Stimulated activated CD4-positive, alpha-beta T cell treated with anti-CD3 and anti-CD28 coated beads, Interleukin-12 subunit alpha, Interleukin-12 subunit beta, amount 100 ng/mL, for 24 hours (primary cell): Measurements from ENCODE around the gene MYBPH.

ENCODE experiments used
- DNase-seq, 2 experiments: peaks; one replicate each; pipeline ENCODE4 v3.0.0-alpha.2; 2020; ENCODE audit warnings: low read depth in 2 of 2

MYBPH gene

GRCh38 chr1:203129501-203130231 lies 46.0 kb downstream of the MYBPH start:
- no peak for DNase-seq

GRCh38 chr1:203128716-203129500 lies 46.7 kb downstream of the MYBPH start:
- no peak for DNase-seq

DNA sequence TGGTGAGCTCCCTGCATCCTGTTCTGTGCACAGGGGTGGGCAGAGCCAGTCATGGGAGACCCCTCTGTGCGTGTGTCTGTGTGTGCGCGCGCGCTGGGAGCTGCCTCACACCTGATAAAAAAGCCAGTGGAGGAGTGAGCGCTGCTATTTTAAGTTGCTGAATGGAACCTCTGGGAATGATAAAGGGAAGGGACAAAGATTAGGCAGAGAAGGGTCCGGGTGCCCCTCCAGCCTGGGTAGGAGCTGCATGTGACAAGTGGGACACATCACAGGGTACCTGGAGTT lies 47.3 kb downstream of the MYBPH start:
- DNase-seq, result no peak

DNA sequence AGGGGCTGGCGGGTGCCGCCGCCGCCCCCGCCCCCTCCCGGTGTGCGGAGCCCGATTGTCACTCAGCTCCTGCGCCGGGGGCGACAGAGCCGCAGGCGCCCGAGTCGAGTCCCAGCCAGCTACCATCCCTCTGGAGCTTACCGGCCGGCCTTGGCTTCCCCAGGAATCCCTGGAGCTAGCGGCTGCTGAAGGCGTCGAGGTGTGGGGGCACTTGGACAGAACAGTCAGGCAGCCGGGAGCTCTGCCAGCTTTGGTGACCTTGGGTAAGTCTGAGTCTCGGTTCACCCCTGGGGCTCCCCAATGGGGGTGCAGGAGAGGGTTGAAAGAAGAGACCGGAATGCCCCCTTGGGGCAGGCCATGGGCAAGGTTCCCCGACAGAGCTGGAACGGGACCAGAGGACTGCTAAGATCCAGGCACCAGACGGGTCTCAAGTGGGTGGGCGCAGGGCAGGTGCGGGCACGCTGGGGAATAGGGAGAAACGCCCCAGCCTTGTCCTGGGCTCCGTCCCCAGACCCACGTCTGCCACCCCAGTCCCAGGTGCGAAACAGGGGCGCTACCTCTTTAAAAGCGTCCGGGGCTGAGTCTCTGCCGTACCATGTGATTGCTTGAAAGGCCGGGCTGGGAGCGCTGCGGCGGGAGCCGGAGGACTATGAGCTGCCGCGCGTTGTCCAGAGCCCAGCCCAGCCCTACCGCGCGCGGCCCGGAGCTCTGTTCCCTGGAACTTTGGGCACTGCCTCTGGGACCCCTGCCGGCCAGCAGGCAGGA lies 47.8 kb downstream of the MYBPH start, which contains the start of gene ADORA1:
Gene ADORA1, plus strand, starts transcription at position 61 of the 765 bp plus-strand sequence. CDS start 1,116 bp downstream, outside the sequence.
- no peak for DNase-seq

DNA sequence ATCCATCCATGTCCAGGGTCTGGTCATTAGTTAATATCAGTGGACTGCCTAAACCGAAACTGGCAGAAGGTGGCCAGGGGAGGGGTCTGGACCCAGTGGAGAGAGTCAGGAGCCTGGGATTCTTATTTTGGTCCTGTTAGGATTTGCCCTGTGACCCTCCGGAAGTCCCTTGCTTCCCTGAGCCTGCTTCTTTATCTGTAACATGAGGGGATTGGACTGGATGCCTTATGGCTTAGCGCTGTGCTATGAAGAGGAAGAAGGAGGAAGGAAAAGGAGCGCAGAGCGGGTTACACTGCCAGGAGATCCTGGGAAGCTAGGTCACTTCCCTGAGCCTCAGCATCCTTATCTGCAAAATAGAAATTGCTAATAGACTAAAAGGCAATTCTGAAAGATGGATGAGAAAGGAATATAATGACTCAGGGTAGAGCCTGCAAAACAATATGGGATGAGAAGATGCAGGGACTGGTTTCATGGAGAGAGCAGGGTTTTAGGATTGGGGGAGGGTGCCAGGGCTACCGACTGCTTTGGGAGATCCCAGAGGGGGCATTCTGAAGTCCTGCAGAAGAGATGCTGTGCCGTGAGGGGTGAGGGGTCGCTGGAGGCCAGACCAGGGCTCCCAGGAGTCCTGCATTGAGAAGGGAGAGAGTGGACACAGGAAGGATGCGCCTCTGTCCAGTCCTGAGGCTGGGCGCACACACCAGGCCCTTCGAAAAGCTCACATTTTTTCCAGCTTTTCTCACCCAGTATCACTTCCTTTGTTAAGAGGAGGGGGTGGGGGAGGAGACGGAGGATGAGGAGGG lies 48.6 kb downstream of the MYBPH start:
- DNase-seq, result no peak

DNA sequence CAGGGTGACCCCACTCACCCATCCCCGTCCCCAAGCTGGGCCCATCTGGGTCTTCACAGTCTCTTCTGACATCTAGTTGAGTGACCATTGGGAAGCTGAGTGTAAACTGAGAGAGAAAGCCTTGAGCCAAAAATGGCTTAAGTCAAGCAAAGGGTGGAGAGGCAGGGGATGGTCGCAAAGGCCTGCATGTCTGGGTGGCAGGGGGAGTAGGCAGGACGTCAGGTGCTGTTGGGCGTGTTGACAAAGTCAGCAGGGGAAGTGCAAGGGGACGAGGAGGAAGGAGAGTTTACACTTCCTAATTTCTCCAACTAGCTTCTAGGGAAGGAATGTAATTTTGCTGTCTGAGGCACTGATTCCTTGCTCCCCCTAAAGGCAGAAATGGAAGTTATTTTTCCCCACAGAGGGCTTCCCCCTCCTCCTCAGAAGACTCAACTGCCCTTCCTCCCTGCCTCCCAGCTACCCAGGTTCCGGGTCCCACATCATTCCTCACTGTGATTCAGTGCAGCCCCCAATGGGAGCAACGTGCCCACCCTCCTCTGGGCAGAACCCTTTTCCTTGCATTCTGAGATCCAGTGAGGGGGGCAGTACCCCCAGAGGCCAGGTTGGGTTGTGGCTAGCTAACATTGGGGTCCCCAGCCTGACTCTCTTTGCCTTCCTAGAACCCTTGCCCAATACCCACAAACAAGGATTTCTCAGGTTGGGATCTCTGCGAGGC lies 49.3 kb downstream of the MYBPH start:
- DNase-seq, result no peak

DNA sequence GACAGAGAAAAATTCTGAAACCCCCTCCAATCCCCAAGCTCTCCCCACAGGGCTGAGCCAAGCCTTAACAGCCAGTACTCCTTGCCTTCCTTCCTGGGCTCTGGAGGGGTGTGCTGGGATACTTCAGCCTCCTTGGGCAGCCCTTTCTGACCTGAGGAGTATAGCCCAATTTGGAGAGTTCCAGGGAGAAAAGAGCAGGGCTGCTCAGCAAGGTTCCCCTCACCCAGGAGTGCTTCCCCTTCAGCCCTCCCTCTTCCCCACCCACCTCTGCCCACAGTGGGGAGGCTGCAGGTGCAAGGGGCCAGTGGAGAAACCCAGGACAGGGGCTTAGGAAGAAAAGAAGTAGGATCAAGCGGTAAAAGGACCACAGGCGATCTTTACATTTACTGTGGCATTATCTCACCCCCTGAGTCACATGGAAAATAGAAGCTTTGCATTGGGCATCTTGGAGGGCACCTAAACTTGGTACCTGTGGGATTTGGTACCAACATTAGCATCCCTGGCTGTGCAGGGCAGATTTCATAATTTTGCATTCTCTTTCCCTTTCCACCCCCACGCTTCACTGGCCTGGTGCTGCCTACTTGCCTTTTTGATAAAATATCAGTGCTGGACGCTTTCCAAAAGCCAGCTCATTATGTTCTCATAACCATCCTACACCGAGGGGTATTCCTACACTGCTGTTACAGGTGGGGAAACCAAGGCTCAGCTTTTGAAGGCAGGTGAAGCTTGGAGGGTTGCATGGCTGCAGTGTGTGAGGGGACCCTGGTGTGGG lies 50.9 kb downstream of the MYBPH start:
- DNase-seq, result no peak

- DNase-seq, result no peak
Observed at GRCh38 chr1:203124011-203124410, 51.6 kb downstream of the MYBPH start.

- DNase-seq, result no peak
Observed at GRCh38 chr1:203122159-203122558, 53.5 kb downstream of the MYBPH start.

- no peak for DNase-seq
Observed at GRCh38 chr1:203121186-203122015, 54.2 kb downstream of the MYBPH start.

DNA sequence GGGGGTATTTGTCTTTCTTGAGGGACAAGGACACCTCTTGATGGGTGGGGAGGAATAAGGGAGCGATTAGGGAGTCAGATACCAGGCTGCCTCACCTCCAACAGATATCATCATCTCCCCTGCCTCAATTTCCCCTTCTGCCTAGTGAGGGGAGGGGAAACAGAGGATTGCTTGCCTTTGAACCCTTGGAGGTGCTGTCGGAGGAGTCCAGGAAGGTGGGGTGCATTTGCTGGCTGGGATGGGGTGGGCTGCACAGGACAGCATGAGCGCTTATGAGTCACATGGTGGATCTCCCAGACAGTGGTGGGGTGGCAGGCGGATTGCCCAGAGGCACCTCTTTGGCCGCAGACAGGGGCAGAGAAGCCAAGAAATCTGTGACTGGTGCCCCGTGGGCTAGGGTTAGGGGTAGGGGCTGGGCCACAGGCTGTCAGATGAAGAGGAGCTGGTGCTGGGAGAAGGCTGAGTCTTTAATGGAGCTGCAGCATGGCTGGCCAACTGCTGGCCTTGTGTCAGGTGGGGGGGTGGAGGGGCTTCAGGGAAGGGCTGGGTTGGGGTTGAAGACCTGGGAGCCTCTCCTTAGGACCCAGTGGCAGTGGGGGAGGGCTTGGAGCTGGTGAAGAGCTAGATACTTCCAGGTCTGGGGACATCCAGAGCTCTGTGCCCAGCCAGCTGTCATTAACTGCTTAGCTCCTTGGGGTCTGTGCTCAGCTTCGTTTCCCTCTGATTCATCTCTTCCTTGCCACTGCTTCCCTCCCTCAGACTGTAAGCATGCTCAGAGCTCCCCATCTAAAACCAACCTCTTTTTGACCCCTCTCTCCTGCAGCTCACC lies 55.1 kb downstream of the MYBPH start:
- no peak for DNase-seq
